HG02623 (cell line): ENCODE results near the gene FBN2.
"Not testable (repeated sequence)": the region's sequence is repeated elsewhere in the genome, so short reads cannot be mapped to it uniquely, and the experiment has no call there.

Experiments used
- ATAC-seq: cut with Tn5 transposase; IDR thresholded peaks from one replicate; pipeline ENCODE4 v1.9.1; 2021; ENCODE audit warnings: moderate library complexity; ENCODE audit not compliant: unreplicated experiment

Gene FBN2

DNA sequence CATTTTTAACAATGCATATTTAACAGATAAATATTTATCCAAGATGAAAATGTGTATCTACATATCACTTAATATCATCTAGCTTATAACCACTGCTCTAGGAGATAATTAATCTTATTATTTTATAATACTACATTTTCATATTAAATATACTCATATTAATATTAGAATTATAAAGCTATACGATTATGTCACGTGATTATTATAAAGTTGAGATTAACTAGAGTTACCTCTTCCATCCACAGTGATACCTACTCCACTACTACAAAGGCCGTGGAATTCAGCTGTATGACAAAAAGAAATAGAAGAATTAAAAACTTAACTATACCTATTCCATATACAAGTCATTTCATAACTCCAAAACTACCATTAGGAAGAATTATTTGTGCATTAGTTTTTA lies 171.9 kb downstream of the FBN2 start:
- no peak for ATAC-seq

DNA sequence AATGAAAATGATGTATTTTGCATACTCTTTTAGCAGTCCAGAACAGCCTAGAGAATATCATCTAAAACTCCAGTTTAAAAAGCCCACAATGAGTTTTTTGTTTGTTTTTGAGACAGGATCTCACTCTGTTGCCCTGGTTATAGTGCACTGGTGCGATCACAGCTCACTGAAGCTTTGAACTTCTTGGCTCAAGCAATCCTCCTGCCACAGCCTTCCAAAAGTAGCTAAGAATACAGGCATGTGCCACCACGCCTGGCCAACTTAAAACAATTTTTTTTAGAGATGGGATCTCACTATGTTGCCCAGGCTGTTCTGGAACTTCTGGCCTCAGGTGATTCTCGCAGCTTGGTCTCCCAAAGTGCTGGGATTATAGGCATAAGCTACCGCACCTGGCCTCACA lies 175.7 kb downstream of the FBN2 start:
- ATAC-seq = no peak

DNA sequence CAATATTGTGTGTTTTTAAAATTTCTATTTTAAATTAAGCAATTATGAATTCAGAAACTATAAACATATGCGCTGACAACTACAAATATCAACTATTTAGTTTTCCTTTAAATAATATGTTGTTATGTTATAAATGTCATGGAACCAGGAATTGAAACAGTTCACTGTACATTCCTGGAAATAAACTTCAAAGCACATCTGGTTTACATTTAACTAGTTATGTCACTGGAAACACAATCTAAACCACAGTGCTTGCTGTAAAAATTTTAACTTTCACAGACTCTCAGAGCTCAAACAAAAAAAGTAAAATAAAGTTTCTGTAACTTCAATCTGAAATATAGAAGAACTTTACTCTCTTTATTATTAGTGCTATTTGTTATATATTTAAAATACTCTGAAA lies 179.2 kb downstream of the FBN2 start:
- ATAC-seq = no peak

DNA sequence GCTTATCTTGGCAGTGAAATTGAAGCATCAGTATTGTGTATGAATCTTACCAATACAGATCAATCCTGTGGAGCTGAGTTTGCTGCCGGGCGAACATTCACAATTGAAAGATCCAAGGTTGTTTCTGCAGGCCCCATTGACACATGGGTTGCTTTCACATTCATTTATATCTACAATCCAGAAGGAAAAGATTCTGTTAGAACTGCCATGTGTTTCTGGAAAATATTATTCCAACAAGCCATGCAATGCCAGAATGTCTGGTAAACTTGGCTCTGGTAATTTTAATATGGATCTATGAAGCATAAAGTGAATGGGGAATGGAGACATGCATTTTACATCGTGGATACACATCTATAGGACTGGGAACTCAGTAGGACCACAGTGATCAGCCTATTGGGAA lies 180.8 kb downstream of the FBN2 start:
- no peak for ATAC-seq

DNA sequence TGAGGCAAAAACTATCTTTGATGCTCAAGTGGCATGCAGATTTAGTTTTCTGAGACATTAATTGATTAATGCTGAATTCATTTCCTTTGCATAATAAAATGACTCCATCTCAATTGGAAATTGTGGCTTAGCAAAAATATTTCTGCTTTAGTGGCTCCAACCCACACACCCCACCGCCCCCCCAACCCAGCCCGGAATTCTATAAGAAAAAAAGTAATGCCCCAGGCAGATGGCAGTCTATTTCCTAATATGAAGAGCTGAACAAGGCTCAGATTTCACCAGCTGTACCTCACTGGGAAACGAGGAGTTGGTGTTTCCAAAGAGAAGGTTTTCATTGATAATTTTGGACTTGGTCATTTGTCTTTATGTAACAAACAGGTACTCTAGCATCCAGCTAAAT lies 182.1 kb downstream of the FBN2 start:
- no peak for ATAC-seq

DNA sequence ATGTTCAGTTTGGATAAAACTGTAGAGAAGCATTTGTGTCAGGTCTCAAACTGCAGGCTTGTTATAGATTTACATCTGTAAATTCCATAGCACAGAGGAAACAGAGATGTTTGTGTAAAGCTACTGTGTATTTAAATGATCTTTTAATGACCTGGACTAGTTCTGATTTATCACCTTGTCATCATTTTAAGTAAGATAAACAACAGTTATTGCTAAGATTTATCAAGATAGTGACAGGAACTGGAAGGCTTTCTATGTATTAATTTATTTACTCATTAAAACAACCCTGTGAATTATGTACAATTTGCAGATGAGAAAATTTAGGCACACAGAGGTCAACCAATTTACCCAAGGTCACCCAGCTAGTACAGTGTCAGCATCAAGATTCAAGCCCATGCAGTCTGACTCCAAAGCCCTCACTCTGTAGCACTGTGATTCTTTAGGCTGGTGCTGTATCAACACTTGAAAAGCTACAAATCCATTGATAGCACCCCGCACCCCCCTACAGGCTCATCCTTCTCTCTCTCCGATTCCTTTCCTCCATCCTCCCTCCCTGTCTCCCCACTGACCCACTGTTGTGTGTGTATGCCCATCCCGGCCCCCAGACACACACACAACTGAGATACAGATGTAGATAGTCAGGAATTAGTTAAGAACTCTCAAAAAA lies 184.5 kb downstream of the FBN2 start:
- no peak for ATAC-seq

DNA sequence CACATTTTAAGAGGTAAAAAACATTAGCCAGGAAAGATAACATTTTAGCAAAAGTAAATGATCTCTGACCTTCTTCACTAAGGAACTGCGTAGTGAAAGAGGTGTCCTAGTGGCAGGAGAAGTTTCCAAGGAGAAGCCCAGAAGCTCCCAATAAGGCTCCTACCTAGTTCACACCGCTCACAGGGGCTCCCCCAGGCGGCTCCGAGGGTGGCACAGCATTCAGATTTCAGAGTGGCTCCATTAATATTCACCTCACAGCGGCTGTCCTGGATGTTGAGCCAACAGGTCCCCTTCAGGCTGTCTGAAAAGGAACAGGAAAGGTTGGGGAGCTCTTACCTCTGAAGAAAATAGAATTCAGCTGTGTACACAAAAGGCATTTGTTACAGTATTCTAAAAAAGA lies 187.3 kb downstream of the FBN2 start:
- ATAC-seq = no peak

DNA sequence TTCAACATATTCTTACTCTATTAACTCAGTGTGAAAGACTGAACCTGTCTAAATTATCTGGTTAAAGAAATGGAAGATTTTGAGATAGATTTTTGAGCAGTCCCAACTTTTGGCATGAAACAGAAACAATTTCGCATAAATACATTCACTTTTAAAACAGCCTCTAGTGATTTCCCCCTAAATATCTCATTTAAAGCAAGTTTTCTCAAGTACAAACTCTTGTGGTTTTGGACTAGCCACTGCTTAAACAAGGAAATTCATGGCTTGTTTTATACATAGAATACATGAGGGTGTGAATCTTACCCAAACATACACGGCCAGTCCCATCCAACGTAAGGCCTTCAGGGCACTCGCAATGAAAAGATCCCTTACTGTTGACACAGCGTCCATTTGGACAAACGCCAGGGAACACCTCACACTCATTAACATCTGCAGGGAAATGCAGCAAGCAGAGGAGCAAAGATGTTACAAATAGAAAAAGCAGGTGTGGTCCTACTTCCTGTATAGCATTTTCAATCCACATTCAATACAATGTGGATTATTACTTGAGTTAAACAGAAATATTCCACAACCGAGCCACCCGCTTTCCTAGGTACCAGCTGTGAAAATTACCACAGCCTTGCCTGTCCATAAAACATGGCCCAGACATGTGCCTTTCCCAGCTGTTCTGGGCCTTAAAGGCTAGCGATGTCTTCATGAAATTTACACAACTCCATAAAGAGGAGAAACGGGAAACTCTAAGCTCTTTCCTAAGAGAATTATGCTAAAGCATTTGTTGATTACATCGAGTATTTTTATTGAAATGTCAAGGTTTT lies 188.8 kb downstream of the FBN2 start:
- ATAC-seq = no peak

DNA sequence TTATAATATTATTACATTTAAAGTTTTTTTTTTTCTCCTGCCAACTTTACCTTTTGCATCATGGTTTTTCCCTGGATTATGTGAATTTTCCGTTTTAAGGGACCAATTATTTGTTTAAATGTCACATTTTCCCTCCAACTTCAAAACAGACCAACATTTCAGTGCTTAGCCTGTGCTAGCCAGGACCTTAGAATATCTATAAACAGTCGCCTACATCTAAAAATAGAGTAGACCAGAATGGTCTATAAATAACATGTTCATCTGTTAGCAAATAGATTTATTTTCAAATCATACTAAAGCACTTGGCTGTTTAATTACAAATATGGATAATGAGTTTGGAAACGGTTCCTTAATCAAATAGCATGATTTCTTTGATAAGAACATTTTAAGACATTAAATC lies 192.0 kb downstream of the FBN2 start:
- ATAC-seq = no peak

DNA sequence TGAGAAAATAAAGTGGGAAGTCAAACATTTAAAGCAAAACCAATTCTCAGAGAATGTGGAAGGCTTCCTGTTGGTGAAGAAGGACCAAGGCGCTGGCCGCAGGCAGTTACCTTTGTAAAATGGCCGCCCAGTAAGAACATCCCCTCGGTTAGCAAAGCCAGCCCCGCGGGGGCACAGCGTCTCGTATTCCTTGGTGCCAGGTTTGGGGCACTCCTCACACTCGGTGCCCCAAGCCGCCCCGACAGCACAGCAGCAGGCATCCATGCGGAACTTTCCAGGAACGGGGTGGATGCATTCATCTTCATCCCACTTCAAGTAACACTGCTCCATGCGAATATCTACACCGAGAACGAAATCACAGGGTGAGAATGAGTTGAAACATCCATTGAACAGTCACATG lies 192.8 kb downstream of the FBN2 start:
- ATAC-seq = no peak

DNA sequence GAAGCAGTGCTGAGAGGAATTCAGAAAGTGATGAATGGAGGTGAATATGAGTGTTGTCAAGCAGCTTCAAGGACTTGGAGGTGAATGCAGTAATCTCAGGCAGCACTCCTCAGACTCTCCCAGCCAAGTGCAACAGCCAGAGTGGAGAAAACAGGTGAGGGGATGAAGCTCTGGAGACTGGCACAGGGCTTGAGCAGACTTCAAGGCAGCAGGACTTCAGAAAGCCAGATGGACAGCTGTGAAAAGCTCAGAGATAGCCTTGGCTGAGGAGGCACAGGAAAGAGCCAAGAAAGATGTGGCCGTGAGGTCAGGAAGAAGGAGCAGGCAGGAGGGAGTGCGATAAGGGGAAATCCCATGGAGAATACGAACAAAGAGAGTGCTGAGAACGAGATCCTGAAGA lies 194.9 kb downstream of the FBN2 start:
- ATAC-seq = no peak

DNA sequence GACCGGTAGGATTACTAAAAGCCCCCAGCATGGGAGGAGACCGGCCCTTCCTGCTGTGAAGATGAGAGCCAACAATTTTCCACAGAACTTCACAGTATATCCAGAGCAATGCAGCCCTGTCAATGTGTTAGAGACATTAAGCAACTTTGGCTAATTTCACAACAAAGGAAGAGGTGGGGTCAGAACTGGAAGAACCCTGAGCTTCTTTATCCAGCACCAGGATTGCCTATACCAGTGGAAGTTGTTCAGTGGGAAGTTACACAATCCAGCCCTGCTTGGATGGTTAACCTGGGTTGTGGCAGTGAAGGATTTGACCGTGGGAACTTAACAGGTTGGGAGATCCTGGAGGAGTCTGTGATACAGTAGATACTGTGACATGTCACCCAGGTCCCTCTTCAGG lies 197.0 kb downstream of the FBN2 start:
- no peak for ATAC-seq

DNA sequence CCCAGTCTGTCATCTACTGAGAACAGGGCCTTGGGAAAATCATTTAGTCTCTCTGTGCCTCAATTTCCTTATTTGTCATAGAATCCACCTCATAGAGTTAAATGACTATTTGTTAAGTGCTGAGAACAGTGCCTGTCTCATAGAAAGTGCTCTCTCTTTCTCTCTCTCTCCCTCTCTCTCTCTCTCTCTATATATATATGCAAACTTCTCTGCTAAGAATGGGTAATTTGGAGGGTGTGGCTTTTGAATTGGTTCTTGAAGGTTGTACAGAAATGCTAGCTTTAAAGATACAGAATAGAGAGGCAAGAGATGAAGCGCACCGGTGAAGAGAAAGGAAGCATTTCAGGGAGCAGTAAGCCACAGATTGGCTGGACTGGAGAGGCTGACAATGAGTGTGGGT lies 197.4 kb downstream of the FBN2 start:
- no peak for ATAC-seq

DNA sequence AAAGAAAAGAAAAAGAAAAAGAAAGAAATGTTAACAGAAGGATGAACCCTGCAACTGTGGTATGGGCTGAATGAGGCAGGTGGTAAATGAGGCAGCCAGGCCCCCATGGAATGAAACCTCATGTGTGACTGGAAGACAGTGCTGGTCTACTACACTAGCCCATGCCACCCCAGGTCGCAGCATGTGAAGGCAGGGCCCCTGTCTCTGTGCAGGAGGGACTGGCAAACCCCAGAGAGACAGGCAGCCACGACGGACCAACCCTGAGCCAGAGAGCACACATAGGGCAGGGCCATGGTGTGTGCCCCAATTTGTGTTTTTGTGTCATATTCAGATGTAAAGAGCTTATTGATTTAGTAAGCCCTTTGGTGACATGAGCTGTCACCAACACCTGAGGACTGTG lies 198.5 kb downstream of the FBN2 start:
- no peak for ATAC-seq

DNA sequence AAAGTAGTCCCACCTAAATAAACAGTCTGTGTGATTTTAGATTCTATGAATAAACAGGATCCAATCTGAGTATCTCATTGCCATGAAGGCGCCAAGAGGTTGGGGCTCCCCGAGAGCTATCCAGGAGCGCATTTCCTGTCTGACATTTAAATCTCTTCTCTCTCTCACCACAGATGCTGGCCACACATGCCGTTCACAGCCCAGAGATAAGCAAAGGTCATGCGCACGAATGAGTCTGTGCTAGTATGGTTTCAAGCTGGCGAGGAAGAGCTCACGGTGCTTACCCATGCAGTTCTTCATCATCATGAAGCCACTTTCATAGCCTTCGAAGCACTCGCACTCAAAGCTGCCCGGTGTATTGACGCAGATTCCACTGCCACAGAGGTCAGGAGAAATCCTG lies 199.4 kb downstream of the FBN2 start:
- ATAC-seq = no peak

DNA sequence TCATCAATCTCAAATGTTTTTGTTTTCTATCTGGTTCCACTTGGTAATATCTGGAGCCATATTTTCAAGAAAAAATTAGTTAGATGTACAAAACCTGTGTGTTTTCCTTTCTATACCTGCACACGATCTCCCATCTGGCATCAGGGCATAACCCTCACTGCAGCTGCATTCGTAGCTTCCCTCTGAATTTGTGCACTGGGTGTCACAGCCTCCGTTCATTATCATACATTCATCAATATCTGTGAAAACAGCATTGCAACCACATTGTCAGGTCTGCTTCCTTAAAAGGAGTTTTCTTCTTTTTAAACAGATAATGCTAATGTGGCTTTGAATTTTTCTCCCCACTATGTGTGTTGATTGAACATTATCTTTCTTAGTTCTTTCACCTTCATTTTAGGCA lies 202.7 kb downstream of the FBN2 start:
- ATAC-seq = no peak

DNA sequence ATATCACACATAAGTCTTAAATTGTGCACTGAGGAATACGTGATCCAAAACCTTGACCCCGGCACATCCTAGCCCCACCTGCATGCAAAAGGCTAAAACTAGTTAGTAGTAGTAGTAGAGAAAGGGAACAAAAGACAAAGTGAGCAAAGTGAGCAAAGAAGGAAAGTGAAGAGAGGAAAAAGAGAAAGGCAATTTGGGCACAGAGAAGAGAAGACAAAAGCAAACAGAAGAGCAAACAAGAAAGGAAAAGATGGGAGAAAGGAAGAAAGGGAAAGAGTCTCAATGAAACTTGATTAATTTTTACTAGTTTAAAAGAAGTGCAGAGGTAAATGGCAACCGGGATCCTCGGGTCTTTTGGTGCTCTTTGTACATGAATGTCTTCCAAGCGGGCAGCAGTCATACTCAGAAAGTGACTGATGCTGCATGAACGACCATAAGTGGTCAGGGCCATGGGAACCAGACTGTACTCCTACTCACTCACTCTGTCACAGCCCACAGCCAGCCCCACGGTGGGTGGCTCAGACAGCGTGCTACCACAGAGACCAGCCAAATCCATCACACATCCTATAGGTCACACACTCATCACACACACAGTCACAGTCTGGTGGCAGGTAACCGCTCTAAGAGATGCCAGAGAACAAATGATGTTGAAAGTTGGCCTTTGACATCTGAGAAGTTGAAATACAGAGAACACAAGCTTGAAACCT lies 203.9 kb downstream of the FBN2 start:
- ATAC-seq = no peak

DNA sequence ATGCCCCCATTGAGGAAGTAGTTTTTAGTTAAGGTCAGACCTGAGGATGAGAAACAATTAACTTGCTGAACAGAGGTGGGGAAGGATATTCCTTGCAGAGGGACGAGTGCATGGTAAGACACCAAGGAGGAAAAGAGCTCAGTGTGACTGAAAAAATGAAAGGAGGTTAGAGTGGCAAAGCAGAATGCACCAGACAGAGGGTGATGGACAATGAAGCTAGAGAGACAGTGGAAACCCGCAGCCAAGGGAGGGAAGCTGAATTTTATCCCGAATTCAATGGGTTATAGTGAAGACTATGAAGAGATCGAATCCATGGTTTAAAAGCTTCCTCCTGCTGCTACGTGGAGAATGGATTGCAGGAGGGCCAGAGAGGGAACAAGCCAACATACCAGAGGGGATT lies 206.8 kb downstream of the FBN2 start:
- no peak for ATAC-seq

DNA sequence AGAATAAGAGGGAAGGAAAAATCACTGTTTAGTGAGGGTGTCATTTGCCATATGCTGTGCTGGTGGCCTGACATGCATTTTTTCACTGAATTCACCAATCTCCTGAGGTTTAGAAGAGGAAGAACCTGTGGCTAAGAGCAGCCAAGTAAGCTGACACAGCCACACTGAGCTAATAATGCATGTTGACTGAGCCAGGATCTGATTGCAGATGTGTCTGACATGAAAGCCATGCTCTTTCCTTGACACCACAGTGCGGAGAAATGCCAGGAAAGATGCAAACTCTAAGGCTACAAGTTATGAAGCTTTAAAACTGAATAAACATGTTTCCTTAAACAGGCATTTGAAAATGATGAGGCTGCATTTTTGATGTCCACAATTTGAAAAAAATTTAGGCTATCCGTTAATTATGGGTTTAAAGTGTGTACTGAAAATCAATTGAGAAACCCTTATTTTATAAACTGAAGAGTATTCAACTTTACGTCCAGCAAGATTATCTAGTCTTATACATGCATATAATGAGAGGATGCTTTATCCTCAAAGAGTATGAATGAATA lies 208.6 kb downstream of the FBN2 start:
- no peak for ATAC-seq

DNA sequence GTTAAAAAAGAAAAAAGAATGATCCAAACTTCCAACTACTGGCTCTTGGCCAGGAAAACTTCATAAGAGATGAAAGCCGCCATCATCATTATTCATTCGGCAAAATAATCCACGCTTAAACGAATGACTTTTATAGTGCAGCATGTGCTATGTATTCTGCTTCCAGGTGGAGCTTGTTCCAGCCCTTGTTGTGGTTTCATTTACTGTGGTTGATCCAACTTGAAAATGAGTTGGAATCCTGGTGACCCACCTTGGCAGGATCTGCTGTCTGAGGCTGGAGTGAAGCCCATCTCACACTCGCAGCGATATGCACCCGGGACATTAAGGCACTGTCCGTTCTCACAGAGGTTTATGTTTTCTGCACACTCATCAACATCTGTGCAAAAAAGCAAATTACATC lies 209.6 kb downstream of the FBN2 start:
- no peak for ATAC-seq

DNA sequence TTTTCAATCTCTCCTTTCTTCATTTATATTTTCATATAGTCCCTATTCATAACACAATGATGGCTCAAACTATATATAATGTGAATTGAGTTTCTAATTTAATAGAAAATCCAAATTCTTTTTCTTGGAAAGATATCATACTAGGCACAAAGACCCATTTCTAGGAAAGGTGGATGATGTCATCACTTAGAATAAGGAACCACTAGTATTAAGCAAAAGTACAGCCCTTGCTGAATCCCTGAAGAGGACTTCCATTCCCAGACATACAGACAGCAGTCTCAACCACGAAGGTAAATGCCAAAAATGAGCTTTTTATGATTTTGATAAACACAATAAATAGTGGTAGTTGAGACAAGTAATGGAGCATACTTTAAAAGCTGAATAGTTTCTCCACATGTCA lies 210.0 kb downstream of the FBN2 start:
- ATAC-seq = no peak

DNA sequence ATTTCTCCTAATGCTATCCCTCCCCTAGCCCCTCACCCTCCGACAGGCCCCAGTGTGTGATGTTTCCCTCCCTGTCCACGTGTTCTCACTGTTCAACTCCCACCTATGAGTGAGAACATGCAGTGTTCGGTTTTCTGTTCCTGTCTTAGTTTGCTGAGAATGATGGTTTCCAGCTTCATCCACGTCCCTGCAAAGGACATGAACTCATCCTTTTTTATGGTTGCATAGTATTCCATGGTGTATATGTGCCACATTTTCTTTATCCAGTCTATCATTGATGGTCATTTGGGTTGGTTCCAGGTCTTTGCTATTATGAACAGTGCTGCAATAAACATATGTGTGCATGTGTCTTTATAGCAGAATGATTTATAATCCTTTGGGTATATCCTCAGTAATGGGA lies 216.6 kb downstream of the FBN2 start:
- not testable (repeated sequence) for ATAC-seq
